Stimulated activated naive B cell treated with anti-CD40 and anti-IgM and Interleukin-4, amounts not matched to agents 10 μg/mL and 1 μg/mL and 100 μg/mL, for 72 hours (primary cell): ENCODE data around the gene FLOT1.
A peak's percentile ranks its signal among the peaks of the same experiment; 100 is the strongest.
"Not testable (repeated sequence)": the region's sequence is repeated elsewhere in the genome, so short reads cannot be mapped to it uniquely, and the experiment has no call there.

Experiments used
- ATAC-seq, 2 donors: fragments of 150-1000 bp; cut with Tn5 transposase; replicated peaks; 2 replicates each; pipeline ENCODE4 v1.10.0; 2021; ENCODE audit warnings: moderate library complexity in 1 of 2
- DNase-seq: peaks from one replicate; pipeline ENCODE4 v3.0.0; 2021
- H3K27ac Mint-ChIP-seq: one replicate; pipeline ENCODE4 v1.8.0; 2022; ENCODE audit warnings: mild to moderate bottlenecking, mixed read lengths
- H3K27me3 Mint-ChIP-seq, 2 donors: one replicate each; pipeline ENCODE4 v1.8.0; 2022; ENCODE audit warnings: mixed read lengths in 2 of 2
- H3K36me3 Mint-ChIP-seq, 2 donors: one replicate each; pipeline ENCODE4 v1.8.0; 2022; ENCODE audit warnings: mixed read lengths in 2 of 2, mild to moderate bottlenecking in 1 of 2
- H3K4me1 Mint-ChIP-seq, 2 donors: one replicate each; pipeline ENCODE4 v1.8.0; 2022; ENCODE audit warnings: mixed read lengths in 2 of 2, mild to moderate bottlenecking in 1 of 2
- H3K4me3 Mint-ChIP-seq, 2 donors: one replicate each; pipeline ENCODE4 v1.8.0; 2022; ENCODE audit warnings: mild to moderate bottlenecking in 2 of 2, mixed read lengths in 2 of 2, moderate library complexity in 1 of 2
- H3K9me3 Mint-ChIP-seq, 2 donors: one replicate each; pipeline ENCODE4 v1.8.0; 2022; ENCODE audit warnings: mixed read lengths in 2 of 2, mild to moderate bottlenecking in 1 of 2

Gene FLOT1

GRCh38 chr6:30775104-30775503, 32.6 kb upstream of the FLOT1 start:
- H3K27ac Mint-ChIP-seq, result no peak overlapping the region
- H3K4me1 Mint-ChIP-seq, result peaks cover 9 to 17% of the 10 kb centered on the region in 2 donors
- no peaks in the 10 kb centered on the region for H3K9me3 Mint-ChIP-seq

GRCh38 chr6:30774701-30775100, 32.2 kb upstream of the FLOT1 start:
- H3K4me1 Mint-ChIP-seq, result peaks cover 13 to 21% of the 10 kb centered on the region in 2 donors
- H3K9me3 Mint-ChIP-seq, result no peaks in the 10 kb centered on the region
- H3K36me3 Mint-ChIP-seq, result peaks cover 0 to 3% of the 10 kb centered on the region in 2 donors
- DNase-seq (no peak), ATAC-seq (no peak)
- H3K27me3 Mint-ChIP-seq, result peaks cover 5 to 12% of the 10 kb centered on the region in 2 donors
- no peak overlapping the region for H3K27ac Mint-ChIP-seq
- no peak overlapping the region for H3K4me3 Mint-ChIP-seq

More at GRCh38 chr6:30775104-30775503, 32.6 kb upstream of the FLOT1 start:
- DNase-seq (no peak), ATAC-seq (no peak)
- Mint-ChIP-seq H3K4me3 (no peak overlapping the region), H3K27me3 (peaks cover 5 to 12% of the 10 kb centered on the region in 2 donors), H3K36me3 (peaks cover 0 to 3% of the 10 kb centered on the region in 2 donors)

- Mint-ChIP-seq H3K36me3 (peaks cover 0 to 3% of the 10 kb centered on the region in 2 donors), H3K9me3 (no peaks in the 10 kb centered on the region), H3K4me3 (no peak overlapping the region), H3K27ac (no peak overlapping the region), H3K4me1 (peaks cover 42 to 43% of the 10 kb centered on the region in 2 donors), H3K27me3 (peaks cover 0 to 4% of the 10 kb centered on the region in 2 donors)
- ATAC-seq, result no peak
- DNase-seq, result no peak
Measured at GRCh38 chr6:30770592-30770991, 28.1 kb upstream of the FLOT1 start.

GRCh38 chr6:30769853-30770524, 27.5 kb upstream of the FLOT1 start:
- H3K4me1 Mint-ChIP-seq, result peaks cover 42 to 43% of the 10 kb centered on the region in 2 donors
- ATAC-seq, result no peak
- peak overlapping the region; percentile 95 for H3K27ac Mint-ChIP-seq
- peaks cover 0 to 4% of the 10 kb centered on the region in 2 donors for H3K27me3 Mint-ChIP-seq
- H3K36me3 Mint-ChIP-seq, result peaks cover 0 to 3% of the 10 kb centered on the region in 2 donors
- H3K9me3 Mint-ChIP-seq, result no peaks in the 10 kb centered on the region
- peak overlapping the region; percentile 59 to 61 for H3K4me3 Mint-ChIP-seq
- DNase-seq, result no peak

GRCh38 chr6:30769088-30769852, 26.8 kb upstream of the FLOT1 start:
- ATAC-seq (peak; percentile 69 to 72), DNase-seq (peak; percentile 42)
- Mint-ChIP-seq H3K4me3 (peak overlapping the region; percentile 59 to 66), H3K27ac (peak overlapping the region; percentile 95), H3K36me3 (peaks cover 0 to 3% of the 10 kb centered on the region in 2 donors), H3K27me3 (peaks cover 4 to 7% of the 10 kb centered on the region in 2 donors), H3K4me1 (peaks cover 45% of the 10 kb centered on the region in 2 donors), H3K9me3 (no peaks in the 10 kb centered on the region)

- H3K9me3 Mint-ChIP-seq, result no peaks in the 10 kb centered on the region
- DNase-seq, result no peak
- peak overlapping the region; percentile 95 for H3K27ac Mint-ChIP-seq
- H3K4me1 Mint-ChIP-seq, result peaks cover 49 to 51% of the 10 kb centered on the region in 2 donors
- peaks cover 3% of the 10 kb centered on the region in 2 donors for H3K36me3 Mint-ChIP-seq
- ATAC-seq, result peak; percentile 17 to 38
- H3K4me3 Mint-ChIP-seq, result peak overlapping the region; percentile 57 to 66
- H3K27me3 Mint-ChIP-seq, result peaks cover 9 to 10% of the 10 kb centered on the region in 2 donors
Measured at GRCh38 chr6:30768634-30769087, 26.2 kb upstream of the FLOT1 start.

GRCh38 chr6:30767944-30768301, 25.4 kb upstream of the FLOT1 start:
- ATAC-seq, result no peak
- Mint-ChIP-seq H3K36me3 (peaks cover 3% of the 10 kb centered on the region in 2 donors), H3K27me3 (peaks cover 12% of the 10 kb centered on the region in 2 donors), H3K4me1 (peaks cover 52 to 56% of the 10 kb centered on the region in 2 donors), H3K4me3 (no peak overlapping the region), H3K27ac (no peak overlapping the region), H3K9me3 (no peaks in the 10 kb centered on the region)
- DNase-seq, result no peak

- Mint-ChIP-seq H3K36me3 (peaks cover 2 to 3% of the 10 kb centered on the region in 2 donors), H3K4me3 (no peak overlapping the region), H3K9me3 (no peaks in the 10 kb centered on the region), H3K27me3 (peaks cover 12% of the 10 kb centered on the region in 2 donors), H3K4me1 (peaks cover 50 to 56% of the 10 kb centered on the region in 2 donors), H3K27ac (peak overlapping the region; percentile 59)
- peak; percentile 15 for DNase-seq
- peak; percentile 76 to 80 for ATAC-seq
Measured at GRCh38 chr6:30767158-30767943, 24.9 kb upstream of the FLOT1 start.

- Mint-ChIP-seq H3K27me3 (peaks cover 12% of the 10 kb centered on the region in 2 donors), H3K4me1 (peaks cover 48 to 59% of the 10 kb centered on the region in 2 donors), H3K9me3 (no peaks in the 10 kb centered on the region), H3K36me3 (peaks cover 0 to 3% of the 10 kb centered on the region in 2 donors), H3K27ac (peak overlapping the region; percentile 82), H3K4me3 (peak overlapping the region in 1 of 2 donors; percentile 23)
- no peak for ATAC-seq
- no peak for DNase-seq
Measured at GRCh38 chr6:30766461-30767157, 24.1 kb upstream of the FLOT1 start.

- H3K9me3 Mint-ChIP-seq, DNase-seq, H3K27ac Mint-ChIP-seq, H3K36me3 Mint-ChIP-seq, H3K4me3 Mint-ChIP-seq, ATAC-seq: not testable (repeated sequence)
- Mint-ChIP-seq H3K4me1 (peaks cover 46 to 70% of the 10 kb centered on the region in 2 donors), H3K27me3 (peaks cover 12% of the 10 kb centered on the region in 2 donors)
Measured at GRCh38 chr6:30765495-30765894, 23.0 kb upstream of the FLOT1 start.

- not testable (repeated sequence) for H3K27ac Mint-ChIP-seq, DNase-seq, H3K36me3 Mint-ChIP-seq, H3K9me3 Mint-ChIP-seq, H3K4me3 Mint-ChIP-seq, ATAC-seq
- Mint-ChIP-seq H3K27me3 (peaks cover 12% of the 10 kb centered on the region in 2 donors), H3K4me1 (peaks cover 42 to 70% of the 10 kb centered on the region in 2 donors)
Measured at GRCh38 chr6:30764490-30765043, 22.1 kb upstream of the FLOT1 start.

- H3K27me3 Mint-ChIP-seq, result peaks cover 12% of the 10 kb centered on the region in 2 donors
- H3K36me3 Mint-ChIP-seq, result peaks cover 0 to 3% of the 10 kb centered on the region in 2 donors
- no peak for ATAC-seq
- H3K9me3 Mint-ChIP-seq, result no peaks in the 10 kb centered on the region
- peaks cover 38 to 70% of the 10 kb centered on the region in 2 donors for H3K4me1 Mint-ChIP-seq
- H3K4me3 Mint-ChIP-seq, result peak overlapping the region in 1 of 2 donors; percentile 33
- no peak for DNase-seq
- no peak overlapping the region for H3K27ac Mint-ChIP-seq
Measured at GRCh38 chr6:30763618-30764489, 21.4 kb upstream of the FLOT1 start.
